K562 (cell line): Measurements from ENCODE around the gene MVK. TPM values are rescaled to one million over a fixed set of nuclear protein-coding genes. Genes with fewer than 3 reads are reported as not detected.

Experiments used
- BACH1 ChIP-seq: fragments of 200-800 bp; sonication (Bioruptor generic); IDR thresholded peaks from 2 replicates; pipeline ENCODE4 v1.6.1; 2016; ENCODE audit warnings: missing genetic modification characterization, missing compliant biosample characterization
- BRF1 ChIP-seq: IDR thresholded peaks from 3 replicates; pipeline ENCODE4 v1.6.1; 2011; ENCODE audit warnings: borderline replicate concordance, mild to moderate bottlenecking; ENCODE audit not compliant: insufficient read length; ENCODE audit errors: extremely low read depth
- CUX1 ChIP-seq: fragments of 200-800 bp; sonication (Bioruptor generic); IDR thresholded peaks from 2 replicates; pipeline ENCODE4 v1.6.1; 2016; ENCODE audit warnings: missing genetic modification characterization, missing compliant biosample characterization
- E2F3 ChIP-seq: fragments of 250-450 bp; sonication (Bioruptor Pico); IDR thresholded peaks from 2 replicates; pipeline ENCODE4 v1.4.0; 2020; ENCODE audit warnings: mild to moderate bottlenecking
- NKRF ChIP-seq: fragments of 450-650 bp; IDR thresholded peaks from 2 replicates; pipeline ENCODE4 v1.6.1; 2016; ENCODE audit warnings: borderline replicate concordance
- PHB ChIP-seq: fragments of 250-450 bp; sonication (Bioruptor Pico); IDR thresholded peaks from 2 replicates; pipeline ENCODE4 v1.5.0; 2021
- POLR2AphosphoS5 ChIP-seq: IDR thresholded peaks from 2 replicates; pipeline ENCODE4 v1.6.1; 2011; ENCODE audit warnings: mild to moderate bottlenecking, low read depth, low read length, moderate library complexity; ENCODE audit not compliant: control insufficient read depth, insufficient read depth
- POU5F1 ChIP-seq: fragments of 150-350 bp; IDR thresholded peaks from 2 replicates; pipeline ENCODE4 v1.6.1; 2014; ENCODE audit warnings: borderline replicate concordance, low read length, low read depth, mild to moderate bottlenecking; ENCODE audit not compliant: partially characterized antibody
- RBM14 ChIP-seq: fragments of 200-400 bp; formaldehyde crosslinking; IDR thresholded peaks from 2 replicates; pipeline ENCODE4 v1.6.1; 2018; ENCODE audit warnings: low read depth, mild to moderate bottlenecking, low read length, moderate library complexity, borderline replicate concordance; ENCODE audit not compliant: insufficient read depth
- USF2 ChIP-seq: sonication (generic); formaldehyde crosslinking; IDR thresholded peaks from 2 replicates; pipeline ENCODE4 v1.5.0; 2020; ENCODE audit warnings: missing genetic modification reagents
- ZNF232 ChIP-seq: sonication (generic); formaldehyde crosslinking; IDR thresholded peaks from 2 replicates; pipeline ENCODE4 v1.8.0; 2022; ENCODE audit warnings: mild to moderate bottlenecking, missing genetic modification reagents
- ZNF449 ChIP-seq: fragments of 250-450 bp; sonication (Bioruptor Pico); IDR thresholded peaks from 2 replicates; pipeline ENCODE4 v1.8.0; 2022; ENCODE audit warnings: moderate library complexity, mild to moderate bottlenecking, inconsistent platforms
- ZNF695 ChIP-seq: fragments of 450-650 bp; formaldehyde crosslinking; IDR thresholded peaks from 2 replicates; pipeline ENCODE4 v1.4.0; 2020; ENCODE audit warnings: mild to moderate bottlenecking, moderate library complexity
- ZNF79 ChIP-seq: fragments of 250-450 bp; sonication (Bioruptor Pico); IDR thresholded peaks from 2 replicates; pipeline ENCODE4 v1.4.0; 2020; ENCODE audit warnings: low read depth, mild to moderate bottlenecking, moderate library complexity
- polyA plus RNA-seq, 8 experiments: library from polyadenylated mRNA; depleted of rRNA in 4 of 8; stranded (reverse) in 5 of 8; unstranded in 3 of 8; fragments of >200 nt; fragmentation: Nextera tagmentation in 2 of 8; fragmentation: Illumina TruSeq in 1 of 8; extraction: Ambion mirVana in 2 of 8; extraction: Trizol in 1 of 8; gene quantifications; 2 replicates each; pipeline versions ENCODE4 v1.2.1 to v1.2.3, GENCODE V29; 2011 to 2014; ENCODE audit warnings: inconsistent platforms in 1 of 8, missing spikeins in 1 of 8
- total RNA-seq, 7 experiments: library from RNA; depleted of rRNA in 6 of 7; stranded (reverse); fragments of >200 nt in 6 of 7; fragmentation: Illumina TruSeq in 2 of 7; extraction: Trizol in 2 of 7; gene quantifications; 2 replicates each; pipeline versions ENCODE4 v1.2.1 to v1.2.3, GENCODE V29; 2011 to 2021; ENCODE audit warnings: low replicate concordance in 1 of 7

The MVK gene
- total and polyA plus RNA-seq, 9 of the 15 experiments (the other 6 are each of a cell fraction or from before 2014, with no cell fraction given): 0.41 to 33.6 (median 18.8) TPM

- TF ChIP-seq CUX1 (CRISPR knock-in tag) (no peak), BRF1 (no peak), ZNF449 (CRISPR knock-in tag) (no peak), BACH1 (tag) (no peak), RBM14 (no peak), USF2 (CRISPR knock-in tag) (peak; percentile 95), ZNF232 (CRISPR knock-in tag) (no peak), POLR2AphosphoS5 (peak; percentile 43; the same call in 1 of the 2 replicates), PHB (CRISPR knock-in tag) (0 out of 2 replicates have a peak, but pooled peaks have one; percentile 42), POU5F1 (peak; percentile 45), NKRF (peak; percentile 97), ZNF79 (no peak), E2F3 (peak; percentile 81; the same call in 1 of the 2 replicates), ZNF695 (CRISPR knock-in tag) (no peak)
Measured at GRCh38 chr12:109573029-109573913, at the start of gene MVK, which contains the start of gene MMAB (continued).
